Measurements from ENCODE around the gene LASP1. TPM values are rescaled to one million over a fixed set of nuclear protein-coding genes. Genes with fewer than 3 reads are reported as not detected.

LASP1 gene
- total and polyA plus RNA-seq, 2 of the 8 experiments (the other 6 are each of a cell fraction or from before 2014, with no cell fraction given) = 114 to 180 TPM

GRCh38 chr17:38958326-38958725, 88.5 kb downstream of the LASP1 start:
- H3K79me1 ChIP-seq (ENCODE audit: low read depth, low read length) = no peaks in the 10 kb centered on the region
- H4K20me1 ChIP-seq (replicated peaks in 1 of 2; ENCODE audit: control insufficient read depth in 1 of 2, insufficient read depth in 2 of 2, low read length in 2 of 2) = no peaks in the 10 kb centered on the region
- H3K4me2 ChIP-seq (ENCODE audit: insufficient read depth in 1 of 2, low read depth in 2 of 2, low read length in 2 of 2) = no peak overlapping the region
- no peak overlapping the region for H2AFZ ChIP-seq (ENCODE audit: low read length)
- H2BK20ac ChIP-seq (ENCODE audit: low read length) = no peak overlapping the region
- no peak overlapping the region for H3K23ac ChIP-seq (ENCODE audit: insufficient read length)
- no peaks in the 10 kb centered on the region for H3K27me3 ChIP-seq (replicated peaks in 1 of 4; ENCODE audit: control insufficient read depth in 3 of 4, extremely low read depth in 1 of 4, insufficient read depth in 3 of 4, low read length in 3 of 4)
- FAIRE-seq = no peak
- no peak overlapping the region for H4K8ac ChIP-seq (ENCODE audit: extremely low read depth, insufficient read depth, low read length)
- H3K4ac ChIP-seq (replicated peaks; ENCODE audit: insufficient read length, low read depth, low read length) = no peak overlapping the region
- no peak overlapping the region for H2BK5ac ChIP-seq (ENCODE audit: low read depth, low read length)
- no peak for TF ChIP-seq BCL11A (IDR thresholded peaks at IDR 0.05; ENCODE audit: low read depth in 2 of 2, low read length in 2 of 2)
- no peak for TF ChIP-seq EZH2 (IDR thresholded peaks at IDR 0.05; ENCODE audit: low read depth, low read length, severe bottlenecking)
- no peak for TF ChIP-seq ZNF274 (IDR thresholded peaks at IDR 0.05; ENCODE audit: borderline replicate concordance, extremely low read depth, low read length)
- TF ChIP-seq ASH2L (IDR thresholded peaks at IDR 0.05; ENCODE audit: low read length) = no peak
- no peak for TF ChIP-seq MAX (IDR thresholded peaks at IDR 0.05)
- TF ChIP-seq RBBP5 (IDR thresholded peaks at IDR 0.05; ENCODE audit: borderline replicate concordance, low read depth, low read length) = no peak
- no peak for TF ChIP-seq CEBPB (IDR thresholded peaks at IDR 0.05; ENCODE audit: low read depth, low read length)
- no peak for TF ChIP-seq RAD21 (IDR thresholded peaks at IDR 0.05 in 1 of 2, conservative IDR thresholded peaks at IDR 0.05 in 1 of 2; ENCODE audit: low read depth in 2 of 2, low read length in 2 of 2)
- ChIA-PET CTCF (ENCODE audit: partially characterized antibody) (interaction anchor here (0.6 to 0.8 kb wide), 3 partner anchors 20 to 435 kb away, joined by 3 read pairs; no protein-coding TSS in a partner anchor), POLR2A (ENCODE audit: partially characterized antibody) (no interaction called here)
- H3K9me3 ChIP-seq (ENCODE audit: insufficient read depth in 2 of 2, low read depth in 1 of 2, low read length in 1 of 2) = no peaks in the 10 kb centered on the region
- no peak overlapping the region for H2AK5ac ChIP-seq (ENCODE audit: low read depth, low read length)
- no peak overlapping the region for H3K9ac ChIP-seq (replicated peaks in 1 of 4; ENCODE audit: extremely low read depth in 1 of 4, low read depth in 3 of 4, low read length in 3 of 4)
- H2BK15ac ChIP-seq (ENCODE audit: low read length) = no peak overlapping the region
- H3K23me2 ChIP-seq (ENCODE audit: low read depth, low read length) = no peaks in the 10 kb centered on the region
- no peak overlapping the region for H3K27ac ChIP-seq (ENCODE audit: low read depth, low read length)
- H3K18ac ChIP-seq (ENCODE audit: extremely low read depth, low read length) = no peak overlapping the region
- 76% methylated on average over 1 of the region's 1 CpG; no CpG with 5 or more reads in 1 of the 2 experiments for WGBS, 2 experiments (ENCODE audit: extremely low coverage in 1 of 2, insufficient coverage in 1 of 2, insufficient read length in 1 of 2, insufficient replicate concordance in 2 of 2, low coverage in 1 of 2, low lambda C conversion rate in 2 of 2, missing lambda C conversion rate in 1 of 2)
- DNase-seq (ENCODE audit: low read depth in 1 of 2, low spot score in 2 of 2) = no peak
- H3K14ac ChIP-seq (ENCODE audit: insufficient read length) = no peak overlapping the region
- H3K79me2 ChIP-seq (ENCODE audit: control insufficient read depth in 1 of 2, insufficient read depth in 2 of 2, low read length in 2 of 2) = no peaks in the 10 kb centered on the region
- H3K56ac ChIP-seq (replicated peaks; ENCODE audit: insufficient read length, low read depth, low read length) = no peak overlapping the region
- no peak overlapping the region for H2BK120ac ChIP-seq (replicated peaks; ENCODE audit: low read depth, low read length)
- no peaks in the 10 kb centered on the region for H3K4me1 ChIP-seq (replicated peaks in 1 of 4; ENCODE audit: control insufficient read depth in 3 of 4, insufficient read depth in 4 of 4, low read length in 3 of 4)
- no peak overlapping the region for H3K4me3 ChIP-seq (ENCODE audit: extremely low read depth in 1 of 4, insufficient read depth in 2 of 4, low read depth in 3 of 4, low read length in 4 of 4)
- no peak overlapping the region for H4K91ac ChIP-seq (replicated peaks; ENCODE audit: insufficient read length, low read length)
- no peaks in the 10 kb centered on the region for H3K36me3 ChIP-seq (ENCODE audit: control insufficient read depth in 2 of 4, insufficient read depth in 4 of 4, low read length in 3 of 4)
- H2BK12ac ChIP-seq (ENCODE audit: low read depth, low read length) = no peak overlapping the region
- no peak overlapping the region for H4K5ac ChIP-seq (ENCODE audit: insufficient read length, low read depth, low read length)

Data from H1 (cell line).